Measurements from ENCODE around the gene EPHB6. TPM values are rescaled to one million over a fixed set of nuclear protein-coding genes. Genes with fewer than 3 reads are reported as not detected.

EPHB6 gene
- total RNA-seq, 1 experiment from 2014 or later: 12.6 TPM

- Histone ChIP-seq H3K27ac (ENCODE audit: low read depth, low read length) (no peak overlapping the region), H3K4me1 (ENCODE audit: control insufficient read depth in 1 of 2, insufficient read depth in 2 of 2, low read length in 2 of 2) (peaks cover 13 to 21% of the 10 kb centered on the region in 2 experiments), H3K9me2 (ENCODE audit: insufficient read depth) (no peaks in the 10 kb centered on the region), H3K27me3 (ENCODE audit: insufficient read depth, low read length) (no peaks in the 10 kb centered on the region), H3K79me2 (ENCODE audit: insufficient read depth, low read length) (no peaks in the 10 kb centered on the region), H3K9ac (ENCODE audit: low read length) (no peak overlapping the region), H3K36me3 (ENCODE audit: control insufficient read depth in 1 of 2, insufficient read depth in 2 of 2, low read length in 2 of 2) (no peaks in the 10 kb centered on the region), H3K4me3 (replicated peaks in 1 of 2; ENCODE audit: low read depth in 1 of 2, low read length in 2 of 2) (no peak overlapping the region), H2AFZ (ENCODE audit: low read depth, low read length, poor library complexity, severe bottlenecking) (no peak overlapping the region), H3K9me3 (ENCODE audit: control insufficient read depth in 1 of 2, insufficient read depth in 1 of 2, low read depth in 1 of 2, low read length in 2 of 2) (no peaks in the 10 kb centered on the region), H4K20me1 (ENCODE audit: insufficient read depth) (no peaks in the 10 kb centered on the region), H3K4me2 (ENCODE audit: low read length) (no peak overlapping the region)
- ChIA-PET RAD21 (ENCODE audit: low non-redundant PET in 1 of 2, low total read pairs in 2 of 2, uncharacterized antibody in 2 of 2, unreplicated experiment in 2 of 2) (no interaction called here), CTCF (interaction anchor here (1.9 kb wide), 1 partner anchor 15 kb away, joined by 10 read pairs; no protein-coding TSS in a partner anchor), POLR2A (no interaction called here)
- BruUV-seq (replicated peaks): no TSS peak
- ATAC-seq: no peak
- TF ChIP-seq ELF1 (IDR thresholded peaks at IDR 0.05; ENCODE audit: borderline replicate concordance, low read depth) (no peak), JUND (IDR thresholded peaks at IDR 0.05) (no peak), REST (IDR thresholded peaks at IDR 0.05; ENCODE audit: low read depth) (no peak), YY1 (IDR thresholded peaks at IDR 0.05; ENCODE audit: extremely low read depth, insufficient replicate concordance, low read depth, low read length) (no peak), EZH2phosphoT487 (IDR thresholded peaks at IDR 0.05; ENCODE audit: borderline replicate concordance) (no peak), EZH2 (IDR thresholded peaks at IDR 0.05) (no peak), ZNF274 (IDR thresholded peaks at IDR 0.05; ENCODE audit: low read depth, low read length) (no peak), CTCF (IDR thresholded peaks at IDR 0.05 in 2 of 3, conservative IDR thresholded peaks at IDR 0.05 in 1 of 3; ENCODE audit: borderline replicate concordance in 1 of 3, insufficient read depth in 1 of 3, low read depth in 2 of 3, low read length in 2 of 3) (no peak), FOSL1 (IDR thresholded peaks at IDR 0.05; ENCODE audit: low read depth) (no peak), TCF7L2 (IDR thresholded peaks at IDR 0.05; ENCODE audit: borderline replicate concordance, extremely low read depth, insufficient read depth, insufficient read length) (no peak), CEBPB (IDR thresholded peaks at IDR 0.05; ENCODE audit: low read depth) (no peak), ZFX (IDR thresholded peaks at IDR 0.05) (no peak), MAX (IDR thresholded peaks at IDR 0.05) (no peak), RAD21 (IDR thresholded peaks at IDR 0.05; ENCODE audit: low read depth) (no peak), ATF3 (IDR thresholded peaks at IDR 0.05) (no peak), CBX3 (IDR thresholded peaks at IDR 0.05; ENCODE audit: low read depth) (no peak), SRF (IDR thresholded peaks at IDR 0.05; ENCODE audit: low read depth) (no peak), ZBTB33 (IDR thresholded peaks at IDR 0.05; ENCODE audit: extremely low read depth, insufficient replicate concordance, low read length) (no peak), POLR2AphosphoS5 (IDR thresholded peaks at IDR 0.05; ENCODE audit: low read depth, low read length) (no peak), POLR2A (IDR thresholded peaks at IDR 0.05; ENCODE audit: borderline replicate concordance, extremely low read depth, insufficient read depth, insufficient read length) (no peak)
- intact Hi-C loops (cut with micrococcal nuclease): loop anchor here (10.0 kb wide), 1 partner anchor 357 kb away; no protein-coding TSS in a partner anchor
- DNase-seq (ENCODE audit: low read depth, low spot score): no peak
These were observed 2.7 kb downstream of the EPHB6 start for GRCh38 chr7:142857625-142858024.
